ENCODE results near the gene IQCC. TPM values are rescaled to one million over a fixed set of nuclear protein-coding genes. Genes with fewer than 3 reads are reported as not detected.

IQCC gene
- polyA plus RNA-seq, 3 donors: 0.18 to 0.31 (median 0.28) TPM

GRCh38 chr1:32255072-32256071 is 49.9 kb downstream of the IQCC start:
- H3K27me3 Mint-ChIP-seq (ENCODE audit: low read depth in 3 of 3): peaks cover 1 to 10% (median 9%) of the 10 kb centered on the region in 3 donors
- Histone ChIP-seq H3K4me1 (ENCODE audit: control insufficient read depth in 1 of 2, insufficient read depth in 2 of 2, low read length in 2 of 2) (peaks cover 6 to 12% of the 10 kb centered on the region in 2 donors), H3K4me2 (replicated peaks; ENCODE audit: extremely low read depth, low read length, poor library complexity, severe bottlenecking) (no peak overlapping the region)

More at GRCh38 chr1:32255072-32256071, 49.9 kb downstream of the IQCC start:
- no peaks in the 10 kb centered on the region for H3K9me3 ChIP-seq (replicated peaks in 1 of 2; ENCODE audit: control insufficient read depth in 1 of 2, insufficient read depth in 1 of 2, low read length in 2 of 2)
- no peak overlapping the region for H3K27ac ChIP-seq (ENCODE audit: low read depth in 1 of 2, low read length in 2 of 2)
- TF ChIP-seq CTCF (IDR thresholded peaks at IDR 0.05): no peak
- H3K4me3 ChIP-seq (replicated peaks in 1 of 3; ENCODE audit: low read depth in 2 of 3, low read length in 3 of 3): no peak overlapping the region
- WGBS (ENCODE audit: insufficient coverage): 62% methylated on average over 2 of the region's 10 CpGs
- no peaks in the 10 kb centered on the region for H3K79me2 ChIP-seq (ENCODE audit: insufficient read depth, low read length)
- H3K27me3 ChIP-seq (ENCODE audit: control insufficient read depth in 2 of 2, insufficient read depth in 2 of 2, low read length in 2 of 2): peaks cover 0 to under 1% of the 10 kb centered on the region in 2 donors
- peaks cover 12% of the 10 kb centered on the region for H3K4me1 Mint-ChIP-seq
- intact Hi-C loops (cut with micrococcal nuclease): no loop called here
- no peaks in the 10 kb centered on the region for H3K36me3 ChIP-seq (replicated peaks in 1 of 2; ENCODE audit: control insufficient read depth in 1 of 2, insufficient read depth in 2 of 2, low read length in 2 of 2)
- no peak overlapping the region for H3K4me3 Mint-ChIP-seq
- H3K36me3 Mint-ChIP-seq: no peaks in the 10 kb centered on the region
- H2AFZ ChIP-seq (ENCODE audit: insufficient read depth, low read depth, low read length, poor library complexity, severe bottlenecking): no peak overlapping the region
- no peaks in the 10 kb centered on the region for H4K20me1 ChIP-seq (ENCODE audit: insufficient read depth, low read length)
- DNase-seq: no peak
- no peak overlapping the region for H3K27ac Mint-ChIP-seq
- no peak overlapping the region for H3K9ac ChIP-seq (ENCODE audit: insufficient read depth, low read length, poor library complexity, severe bottlenecking)
- H3K9me3 Mint-ChIP-seq: no peaks in the 10 kb centered on the region
